ENCODE results near the gene ACTR10. TPM values are rescaled to one million over a fixed set of nuclear protein-coding genes. Genes with fewer than 3 reads are reported as not detected.
A peak's percentile ranks its signal among the peaks of the same experiment; 100 is the strongest.

ACTR10 gene
- total and polyA plus RNA-seq, 9 of the 15 experiments (the other 6 are each of a cell fraction or from before 2014, with no cell fraction given) = 22.0 to 66.1 (median 34.1) TPM

DNA sequence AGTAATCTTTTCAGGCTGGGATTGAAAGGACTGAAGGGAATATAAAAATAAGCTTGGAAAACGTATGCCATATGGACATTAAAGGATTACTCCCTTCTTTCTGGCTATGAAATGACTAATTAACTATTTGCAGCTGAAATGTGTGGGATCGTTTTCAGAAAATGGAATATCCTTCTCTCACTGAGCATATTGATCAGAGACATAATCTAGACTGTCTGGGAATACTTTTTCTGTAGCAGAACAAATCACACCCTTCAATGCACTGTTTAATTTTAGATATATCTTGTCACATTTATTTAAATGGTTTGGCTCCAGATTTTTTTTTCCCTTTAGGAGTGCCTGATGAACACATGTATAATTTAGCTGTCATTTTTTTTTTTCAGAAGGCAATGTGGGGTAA, 10.8 kb upstream of the ACTR10 start (continued):
- TF ChIP-seq, protein P1, sequence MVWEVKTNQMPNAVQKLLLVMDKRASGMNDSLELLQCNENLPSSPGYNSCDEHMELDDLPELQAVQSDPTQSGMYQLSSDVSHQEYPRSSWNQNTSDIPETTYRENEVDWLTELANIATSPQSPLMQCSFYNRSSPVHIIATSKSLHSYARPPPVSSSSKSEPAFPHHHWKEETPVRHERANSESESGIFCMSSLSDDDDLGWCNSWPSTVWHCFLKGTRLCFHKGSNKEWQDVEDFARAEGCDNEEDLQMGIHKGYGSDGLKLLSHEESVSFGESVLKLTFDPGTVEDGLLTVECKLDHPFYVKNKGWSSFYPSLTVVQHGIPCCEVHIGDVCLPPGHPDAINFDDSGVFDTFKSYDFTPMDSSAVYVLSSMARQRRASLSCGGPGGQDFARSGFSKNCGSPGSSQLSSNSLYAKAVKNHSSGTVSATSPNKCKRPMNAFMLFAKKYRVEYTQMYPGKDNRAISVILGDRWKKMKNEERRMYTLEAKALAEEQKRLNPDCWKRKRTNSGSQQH (CRISPR knock-in tag; IDR thresholded peaks at IDR 0.05) = no peak
- TF ChIP-seq NR3C1 (CRISPR knock-in tag; IDR thresholded peaks at IDR 0.05) (no peak), CBX8 (IDR thresholded peaks at IDR 0.05; ENCODE audit: borderline replicate concordance, extremely low read depth, low read depth, low read length, poor library complexity, severe bottlenecking) (no peak)
- TF ChIP-seq, protein P2, sequence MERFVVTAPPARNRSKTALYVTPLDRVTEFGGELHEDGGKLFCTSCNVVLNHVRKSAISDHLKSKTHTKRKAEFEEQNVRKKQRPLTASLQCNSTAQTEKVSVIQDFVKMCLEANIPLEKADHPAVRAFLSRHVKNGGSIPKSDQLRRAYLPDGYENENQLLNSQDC (CRISPR knock-in tag; IDR thresholded peaks at IDR 0.05) = no peak

DNA sequence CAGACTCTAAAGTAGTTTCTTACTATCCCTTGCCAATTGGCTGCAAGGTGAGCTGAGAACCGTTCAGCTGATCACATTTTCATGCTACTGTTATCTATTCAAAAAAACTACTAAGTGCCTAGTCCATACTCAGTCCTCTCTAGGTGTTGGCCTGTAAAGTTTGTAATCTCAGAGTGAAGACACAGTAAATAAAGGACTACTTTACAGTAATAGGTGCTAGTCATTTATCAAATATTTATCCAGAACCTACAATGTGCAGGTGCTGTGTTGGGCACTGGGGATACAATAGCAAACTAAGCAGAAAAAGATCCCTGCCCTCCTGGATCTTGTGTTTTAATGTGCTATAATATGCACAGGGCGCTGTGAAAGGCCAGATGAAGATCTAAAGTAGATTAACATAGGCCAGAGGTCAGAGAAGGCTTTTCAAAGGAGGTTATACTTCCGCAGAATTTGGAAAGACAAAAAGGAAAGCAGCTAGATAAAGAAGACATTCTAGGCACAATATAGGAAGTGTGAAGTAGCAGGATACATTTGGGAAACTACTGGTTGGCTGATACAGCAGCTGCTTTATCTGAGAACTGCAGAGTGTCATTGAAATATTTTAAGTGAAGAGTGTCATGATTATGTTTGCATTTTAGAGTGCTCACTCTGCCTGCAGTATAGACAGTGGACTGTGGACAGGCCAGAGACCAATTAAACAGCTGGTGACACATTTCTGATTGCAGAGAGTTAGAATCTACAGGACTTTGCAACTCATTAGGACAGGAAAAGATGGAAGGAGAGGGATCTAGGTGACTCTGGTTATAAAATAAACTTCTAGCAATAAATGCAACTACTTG, 8.0 kb upstream of the ACTR10 start:
- 3% methylated on average over 3 of the region's 3 CpGs for WGBS (ENCODE audit: insufficient coverage, low coverage, missing lambda C conversion rate)
- ATAC-seq = peak; percentile 79
- in situ Hi-C loops (cut with MboI) (no loop called here), intact Hi-C loops (cut with micrococcal nuclease) (no loop called here)
- Histone ChIP-seq H3K9me3 (replicated peaks; ENCODE audit: control insufficient read depth, insufficient read depth, low read depth, low read length) (no peaks in the 10 kb centered on the region), H3K9me1 (ENCODE audit: control insufficient read depth, insufficient read depth, low read length) (no peaks in the 10 kb centered on the region), H3K27ac (ENCODE audit: extremely low read depth, low read depth, low read length) (no peak overlapping the region), H4K20me1 (replicated peaks; ENCODE audit: control insufficient read depth, insufficient read depth, low read length) (no peaks in the 10 kb centered on the region), H3K9ac (ENCODE audit: insufficient read depth in 1 of 2, low read depth in 2 of 2, low read length in 2 of 2) (no peak overlapping the region), H3K4me3 (no peak overlapping the region), H3K36me3 (ENCODE audit: control insufficient read depth, insufficient read depth, low read length) (no peaks in the 10 kb centered on the region), H3K4me2 (ENCODE audit: insufficient read depth, low read length) (peak overlapping the region; percentile 11; the same call in 1 of the 2 replicates), H3K4me1 (replicated peaks in 1 of 2; ENCODE audit: control insufficient read depth in 2 of 2, insufficient read depth in 2 of 2, low read length in 2 of 2) (peaks cover 0 to 15% of the 10 kb centered on the region in 2 experiments; a peak in 2 of 5 replicates), H2AFZ (ENCODE audit: low read depth, low read length) (peak overlapping the region; percentile 2), H3K27me3 (ENCODE audit: control insufficient read depth in 2 of 2, insufficient read depth in 2 of 2, low read length in 2 of 2) (no peaks in the 10 kb centered on the region), H3K79me2 (ENCODE audit: control insufficient read depth, insufficient read depth, low read length) (no peaks in the 10 kb centered on the region)
- ChIA-PET CTCF (ENCODE audit: low intra/inter-chr PET ratio) (no interaction called here), POLR2A (interaction anchor here (0.6 to 1.3 kb wide), 6 partner anchors 8 to 101 kb away, joined by 3 to 5 read pairs (median 3); no protein-coding TSS in a partner anchor)
- peak; percentile 73 for FAIRE-seq
- no TSS peak for BruUV-seq (replicated peaks)
- peak in 2 of 4 experiments; percentile 27 to 39 for DNase-seq (ENCODE audit: extremely low read depth in 1 of 4, low spot score in 3 of 4)
- peak; percentile 24; the same call in 1 of the 2 replicates for TF ChIP-seq GATA2 (CRISPR knock-in tag; IDR thresholded peaks at IDR 0.05)
- TF ChIP-seq ARID1B (IDR thresholded peaks at IDR 0.05) = peak; percentile 78
- TF ChIP-seq NCOR1 (IDR thresholded peaks at IDR 0.05) = peak; percentile 49; the same call in 1 of the 2 replicates
- TF ChIP-seq, protein P3, sequence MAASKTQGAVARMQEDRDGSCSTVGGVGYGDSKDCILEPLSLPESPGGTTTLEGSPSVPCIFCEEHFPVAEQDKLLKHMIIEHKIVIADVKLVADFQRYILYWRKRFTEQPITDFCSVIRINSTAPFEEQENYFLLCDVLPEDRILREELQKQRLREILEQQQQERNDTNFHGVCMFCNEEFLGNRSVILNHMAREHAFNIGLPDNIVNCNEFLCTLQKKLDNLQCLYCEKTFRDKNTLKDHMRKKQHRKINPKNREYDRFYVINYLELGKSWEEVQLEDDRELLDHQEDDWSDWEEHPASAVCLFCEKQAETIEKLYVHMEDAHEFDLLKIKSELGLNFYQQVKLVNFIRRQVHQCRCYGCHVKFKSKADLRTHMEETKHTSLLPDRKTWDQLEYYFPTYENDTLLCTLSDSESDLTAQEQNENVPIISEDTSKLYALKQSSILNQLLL (CRISPR knock-in tag; IDR thresholded peaks at IDR 0.05; ENCODE audit: borderline replicate concordance) = no peak
- 0 out of 2 replicates have a peak, but pooled peaks have one; percentile 33 for TF ChIP-seq ESRRA (IDR thresholded peaks at IDR 0.05; ENCODE audit: borderline replicate concordance, low read depth)
- TF ChIP-seq CHD1 (IDR thresholded peaks at IDR 0.05; ENCODE audit: low read length) = no peak
- TF ChIP-seq TCF3 (CRISPR knock-in tag; IDR thresholded peaks at IDR 0.05) = peak; percentile 82
- TF ChIP-seq MEIS2 (IDR thresholded peaks at IDR 0.05; ENCODE audit: partially characterized antibody) = peak; percentile 43
- TF ChIP-seq ZKSCAN8 (CRISPR knock-in tag; IDR thresholded peaks at IDR 0.05) = no peak
- no peak for TF ChIP-seq ZNF324 (CRISPR knock-in tag; IDR thresholded peaks at IDR 0.05)
- no peak for TF ChIP-seq NR3C1 (CRISPR knock-in tag; IDR thresholded peaks at IDR 0.05)
- peak; percentile 54; the same call in 1 of the 2 replicates for TF ChIP-seq TAL1 (IDR thresholded peaks at IDR 0.05)
- peak; percentile 35; the same call in 1 of the 2 replicates for TF ChIP-seq NR2C1 (IDR thresholded peaks at IDR 0.05)
- peak; percentile 63 for TF ChIP-seq NR2C1 (tag; IDR thresholded peaks at IDR 0.05)
- no peak for TF ChIP-seq MEF2A (IDR thresholded peaks at IDR 0.05; ENCODE audit: control insufficient read depth, low read depth, low read length)
